AG08395 (cell line): Measurements from ENCODE around the gene KIAA1755.

Experiments used
- DNase-seq: peaks from one replicate; pipeline ENCODE4 v3.0.0; 2012; ENCODE audit warnings: mixed read lengths, low spot score

The KIAA1755 gene

DNA sequence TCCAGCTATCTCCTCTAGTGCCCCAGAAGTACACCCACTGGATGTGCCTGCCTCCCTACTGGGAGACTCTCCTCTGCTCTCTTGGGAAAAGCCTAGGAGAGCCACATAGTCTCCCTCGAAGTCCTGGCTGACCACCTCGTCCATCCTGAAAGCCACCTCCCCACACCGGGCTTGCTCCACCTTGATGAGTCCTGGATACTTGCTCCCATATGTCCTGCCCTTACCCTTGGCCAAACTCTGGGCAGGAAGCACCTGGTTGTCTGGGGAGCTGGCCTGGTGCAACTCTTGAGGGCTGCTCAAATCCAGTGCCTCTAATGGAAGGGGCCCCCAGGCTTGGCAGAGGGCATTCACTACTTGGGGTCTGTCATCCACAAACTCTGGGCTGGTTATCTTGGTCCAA lies 19.3 kb downstream of the KIAA1755 start:
- DNase-seq: no peak

DNA sequence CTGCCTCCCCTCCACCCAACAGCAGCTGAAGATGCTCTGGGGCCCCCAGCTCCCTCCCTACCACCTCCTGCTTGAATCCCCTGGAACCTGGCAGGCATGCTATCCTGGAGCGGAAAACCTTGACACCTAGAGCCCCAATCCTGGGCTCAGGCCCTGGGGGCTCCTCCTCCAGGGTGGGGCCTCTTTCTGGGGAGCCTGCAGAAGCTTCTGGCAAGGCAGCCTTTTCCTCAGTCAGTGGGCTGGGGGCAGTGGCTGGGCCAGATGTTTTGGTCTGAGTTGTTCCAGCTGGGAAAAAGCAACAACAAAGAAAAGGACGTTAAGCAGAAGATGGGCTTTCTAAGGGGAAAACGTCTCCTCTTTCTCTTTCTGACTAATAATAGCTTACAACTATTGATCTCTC lies 21.1 kb downstream of the KIAA1755 start:
- no peak for DNase-seq

DNA sequence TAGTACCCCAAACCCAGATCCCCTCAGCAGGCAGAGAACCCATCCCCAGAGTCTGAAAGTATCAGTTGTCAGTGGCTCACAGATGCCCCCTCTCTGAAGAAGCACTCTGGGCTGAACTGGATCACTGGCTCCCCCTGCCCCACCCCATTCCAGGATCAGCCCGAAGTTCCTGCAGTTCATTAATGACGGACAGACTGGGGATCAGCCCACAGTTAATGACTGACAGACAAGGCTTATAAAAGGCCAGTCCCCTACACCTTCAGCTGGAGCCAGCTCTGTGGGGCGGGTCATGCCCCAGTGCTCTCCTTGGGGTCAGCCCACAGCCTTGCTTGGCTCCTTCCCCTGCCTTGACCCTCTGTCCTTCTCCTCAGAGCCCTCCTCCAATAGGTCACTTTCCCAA lies 21.7 kb downstream of the KIAA1755 start:
- no peak for DNase-seq

DNA sequence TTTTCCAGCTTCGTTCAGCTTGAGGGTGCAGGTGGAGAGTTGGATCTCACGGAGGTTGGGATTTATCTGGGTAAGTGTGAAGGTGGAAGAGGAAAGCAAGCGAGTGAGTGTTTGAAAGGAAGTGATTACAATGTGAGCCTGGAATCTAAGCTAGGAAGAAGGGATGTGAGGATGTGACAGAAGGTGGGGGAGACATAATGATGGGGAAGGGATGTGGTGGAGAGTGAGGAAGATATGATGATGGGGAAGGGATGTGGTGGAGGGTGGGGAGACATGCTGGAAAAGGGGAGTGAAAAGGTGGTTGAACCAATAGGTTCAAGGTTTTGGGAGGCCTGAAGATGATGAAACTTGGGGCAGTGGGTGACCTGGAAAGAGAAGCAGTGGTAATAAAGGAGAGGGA lies 23.2 kb downstream of the KIAA1755 start:
- no peak for DNase-seq

DNA sequence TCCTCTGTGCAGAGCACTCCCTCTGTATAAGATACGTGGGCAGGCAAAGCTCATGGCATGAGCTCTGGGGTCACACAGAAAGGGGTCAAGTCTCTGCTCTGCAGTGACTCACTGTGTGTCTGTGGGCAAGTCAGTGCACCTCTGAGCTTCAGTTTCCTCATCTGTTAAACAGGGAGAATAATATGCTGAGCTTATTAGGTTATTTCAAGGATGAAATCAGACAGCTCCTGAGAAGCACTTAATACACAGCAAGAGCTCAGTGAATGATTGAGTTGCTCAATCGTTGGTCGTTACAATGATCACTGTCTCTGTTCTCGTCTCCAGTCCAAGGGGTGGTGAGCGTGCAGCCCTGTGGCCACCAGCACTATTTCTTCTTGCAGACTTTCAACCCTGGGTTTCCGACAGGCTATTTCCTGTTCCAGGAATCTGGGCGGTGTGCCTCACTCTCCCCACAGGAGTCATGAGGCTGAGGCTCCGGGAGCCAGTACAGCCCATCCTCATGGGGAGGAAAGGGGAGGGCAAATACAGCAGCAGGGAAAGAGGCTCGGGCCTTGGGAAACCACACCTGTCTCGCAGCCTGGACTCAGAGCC lies 28.9 kb downstream of the KIAA1755 start:
- peak; percentile 35 for DNase-seq

DNA sequence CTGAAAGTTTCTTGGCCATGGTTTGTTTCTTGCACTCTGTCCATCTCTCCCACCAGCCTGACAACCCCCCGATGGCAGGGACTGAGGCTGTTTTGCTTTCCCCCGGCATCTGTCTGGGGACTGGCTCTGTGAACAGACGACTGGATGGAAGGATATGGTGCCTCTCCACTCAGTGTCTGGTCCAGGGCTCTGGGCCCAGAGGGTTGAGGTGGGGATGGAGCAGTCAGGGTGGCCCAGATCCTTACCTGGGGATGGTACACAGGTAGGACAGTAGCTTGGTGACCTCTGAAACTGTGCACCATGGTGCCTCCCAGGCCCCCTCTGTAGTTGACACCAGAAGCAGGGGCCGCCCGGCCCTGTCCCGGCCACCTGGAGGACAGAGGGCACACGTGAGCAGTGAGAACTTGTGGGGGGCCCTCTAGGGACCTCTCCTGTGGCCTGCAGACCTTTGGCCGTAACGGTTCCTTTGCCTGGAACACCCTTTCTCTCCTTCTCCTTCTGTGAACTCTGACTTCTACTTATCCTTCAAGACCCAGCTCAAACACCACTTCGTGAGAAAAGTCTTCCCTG lies 29.5 kb downstream of the KIAA1755 start:
- no peak for DNase-seq

DNA sequence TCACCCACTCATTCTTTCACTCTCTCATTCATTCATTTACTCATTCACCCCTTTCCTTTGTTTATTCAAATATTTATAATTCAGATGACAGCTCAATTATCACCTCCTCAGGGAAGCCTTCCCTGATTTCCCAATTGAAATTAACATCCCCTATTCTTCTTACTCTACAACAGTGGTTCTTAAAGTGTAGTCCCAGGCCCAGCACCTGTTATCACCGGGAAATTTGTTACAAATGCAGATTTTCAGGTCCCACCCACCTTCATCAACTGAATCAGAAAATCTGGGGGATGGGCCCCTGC lies 30.3 kb downstream of the KIAA1755 start:
- no peak for DNase-seq

DNA sequence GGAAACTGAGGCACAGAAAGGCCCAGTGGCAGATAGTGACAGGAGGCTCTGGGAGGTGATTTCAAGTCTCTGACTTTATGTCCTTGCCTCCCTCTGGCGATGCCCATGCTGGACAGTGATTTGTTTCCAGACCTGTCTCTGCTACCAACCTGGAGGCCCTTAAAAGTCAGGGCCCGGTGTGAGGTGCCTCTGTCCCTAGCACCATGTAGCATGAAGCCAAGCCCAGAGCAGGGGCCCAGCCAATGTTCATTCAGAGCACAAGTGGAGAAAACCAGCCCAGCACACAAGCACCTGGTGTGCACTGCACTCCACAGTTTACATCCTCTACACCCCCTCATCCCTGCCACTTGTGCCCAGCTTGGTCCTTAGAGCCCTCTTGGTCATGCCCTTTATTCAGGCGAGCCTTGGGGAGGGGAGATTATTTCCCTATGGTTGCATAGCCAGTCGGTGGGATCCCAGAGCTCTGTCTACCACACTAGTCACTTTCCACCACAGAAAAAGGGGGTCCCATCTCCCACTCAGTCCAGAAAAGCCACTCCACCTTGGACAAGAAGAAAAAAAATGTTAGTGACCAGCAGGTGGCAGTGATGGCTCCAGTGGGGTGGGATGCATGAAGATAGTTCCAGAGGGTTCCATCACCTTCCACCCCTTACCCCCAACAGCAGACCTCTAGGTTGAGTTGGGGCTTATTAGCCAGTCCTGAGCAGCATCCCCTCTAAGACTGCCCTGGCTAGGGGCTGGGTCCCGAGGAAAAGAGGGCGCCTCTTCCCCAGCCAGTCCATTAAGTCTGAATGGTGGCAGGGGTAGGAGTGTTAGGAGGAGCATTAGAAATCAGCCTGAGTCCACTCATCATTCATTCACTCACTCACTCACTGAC lies 30.9 kb downstream of the KIAA1755 start:
- peak; percentile 60 for DNase-seq

DNA sequence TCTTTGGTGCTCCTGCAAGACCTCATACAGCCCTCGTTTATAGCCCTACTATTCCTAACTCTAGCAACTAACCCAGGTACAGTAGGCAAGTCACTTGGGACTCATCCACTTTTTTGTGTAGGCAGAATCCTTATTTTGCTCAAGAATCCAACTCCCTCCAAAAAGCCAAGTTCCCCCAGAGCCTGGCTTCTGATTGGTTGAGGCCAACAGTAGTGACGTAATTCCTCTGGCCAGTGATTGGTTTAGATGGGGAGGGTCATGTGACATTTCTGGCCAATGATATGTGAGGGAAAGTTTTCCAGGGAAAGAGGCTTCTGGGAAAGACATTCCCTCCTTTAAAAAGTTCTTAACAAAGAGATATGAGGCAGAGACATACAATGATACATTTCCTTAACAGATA lies 32.1 kb downstream of the KIAA1755 start:
- DNase-seq: no peak

DNA sequence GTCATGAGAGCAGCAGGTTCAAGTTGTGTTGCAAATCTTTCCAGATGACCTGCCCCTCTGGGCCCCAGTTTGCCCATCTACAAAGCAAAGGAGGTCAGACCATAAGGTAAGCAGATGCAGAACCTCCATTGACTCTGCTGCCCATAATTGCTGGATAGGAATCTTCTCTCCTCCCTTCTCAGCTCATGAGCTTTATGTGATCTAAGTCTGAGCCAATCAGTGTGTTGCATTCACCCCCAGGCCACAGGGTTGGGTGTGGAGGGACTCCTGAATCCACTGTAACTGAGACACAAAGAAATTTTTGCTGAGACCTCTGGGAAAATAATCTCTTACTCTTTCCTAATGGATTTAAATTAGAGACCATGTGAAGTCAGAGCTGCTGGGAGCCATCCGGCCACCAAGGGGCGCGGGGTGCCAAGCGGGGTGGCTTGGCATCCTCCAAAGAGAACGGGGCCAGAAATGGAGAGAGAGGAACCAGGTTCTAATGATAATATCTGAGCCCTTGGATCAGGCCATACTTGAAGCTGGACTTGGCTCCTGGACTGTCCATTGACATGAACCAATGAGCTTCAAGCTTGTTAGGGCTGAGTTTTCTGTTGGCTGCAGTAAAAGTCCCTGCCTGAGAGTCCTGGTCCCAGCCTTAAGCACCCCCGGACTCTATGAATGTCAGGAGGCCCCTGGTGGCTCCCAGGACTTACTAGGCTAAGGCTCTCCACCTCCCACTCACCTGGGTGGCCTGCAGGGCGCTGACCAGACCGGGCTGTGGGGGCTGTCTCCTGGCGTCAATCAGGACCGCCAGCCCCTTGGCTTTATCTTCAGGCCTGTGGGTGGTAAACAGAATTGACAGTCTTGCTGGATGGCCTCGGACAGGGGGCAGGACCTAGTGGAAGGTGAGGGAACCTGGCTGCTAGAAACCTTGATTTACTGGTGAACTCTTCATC lies 32.8 kb downstream of the KIAA1755 start:
- no peak for DNase-seq

DNA sequence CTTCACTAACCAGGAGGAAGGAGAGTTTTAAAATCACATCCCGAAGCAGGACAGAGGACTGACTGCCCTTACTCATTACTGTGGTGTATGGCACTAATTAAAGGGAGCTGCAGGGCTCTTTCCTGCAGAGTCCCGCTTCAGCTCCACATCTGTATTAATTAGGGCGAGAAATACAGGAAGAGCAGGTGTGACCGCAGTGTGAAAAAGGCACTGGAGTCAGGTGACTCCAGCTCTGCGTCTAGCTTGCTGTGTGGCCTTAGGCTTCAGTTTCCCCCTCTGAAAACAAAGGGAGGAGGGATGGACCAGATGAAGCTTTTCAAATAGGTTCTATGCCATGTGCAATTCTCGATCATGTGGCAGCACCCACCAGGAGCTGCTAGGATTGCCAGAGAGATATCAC lies 34.0 kb downstream of the KIAA1755 start:
- no peak for DNase-seq

DNA sequence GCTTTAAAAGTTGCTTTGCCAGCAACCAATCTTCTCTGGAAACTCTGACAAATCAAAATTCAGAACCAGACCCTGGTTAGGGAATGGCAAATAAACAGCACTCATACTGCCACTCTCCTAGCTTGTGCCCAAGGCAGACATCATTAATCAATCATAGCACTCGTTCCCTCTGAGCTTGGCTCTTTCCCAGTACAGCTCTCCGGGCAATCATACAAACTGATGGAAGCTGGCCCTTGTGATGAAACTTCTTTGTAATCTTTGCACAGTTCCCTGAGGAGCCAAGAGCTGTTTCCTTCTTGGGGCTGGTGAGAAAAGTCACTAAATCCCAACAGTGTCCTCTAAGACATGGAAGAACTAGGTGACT lies 34.7 kb downstream of the KIAA1755 start:
- no peak for DNase-seq

DNA sequence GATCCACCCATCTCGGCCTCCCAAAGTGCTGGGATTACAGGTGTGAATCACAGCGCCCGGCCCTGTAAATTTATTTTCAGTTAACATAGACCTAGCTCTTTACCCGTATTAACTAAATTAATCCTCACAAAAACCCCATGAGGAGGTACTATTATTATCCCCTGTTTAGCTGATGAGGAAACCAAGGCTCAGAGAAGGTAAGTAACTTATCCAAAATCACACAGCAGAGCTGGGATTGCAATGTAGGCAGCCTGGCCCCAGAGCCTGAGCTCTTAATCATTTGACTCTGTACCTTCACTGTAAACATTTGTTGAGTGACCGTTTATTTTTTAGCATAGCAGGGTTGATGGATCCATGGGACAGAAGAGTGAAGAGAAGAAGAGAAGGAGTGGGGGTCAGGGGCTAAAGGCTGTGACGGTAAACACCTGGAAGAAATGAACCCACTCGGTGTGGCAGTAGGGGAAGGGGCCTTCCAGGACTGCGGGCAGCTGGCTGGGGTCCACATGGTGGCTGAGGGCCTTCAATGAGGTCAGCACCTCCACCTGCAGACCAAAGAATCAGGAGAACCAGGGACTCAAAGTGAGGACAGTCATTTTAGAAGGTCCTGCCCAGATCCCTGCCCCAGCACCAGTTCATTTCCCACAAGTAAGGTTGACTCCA lies 35.2 kb downstream of the KIAA1755 start:
- no peak for DNase-seq

DNA sequence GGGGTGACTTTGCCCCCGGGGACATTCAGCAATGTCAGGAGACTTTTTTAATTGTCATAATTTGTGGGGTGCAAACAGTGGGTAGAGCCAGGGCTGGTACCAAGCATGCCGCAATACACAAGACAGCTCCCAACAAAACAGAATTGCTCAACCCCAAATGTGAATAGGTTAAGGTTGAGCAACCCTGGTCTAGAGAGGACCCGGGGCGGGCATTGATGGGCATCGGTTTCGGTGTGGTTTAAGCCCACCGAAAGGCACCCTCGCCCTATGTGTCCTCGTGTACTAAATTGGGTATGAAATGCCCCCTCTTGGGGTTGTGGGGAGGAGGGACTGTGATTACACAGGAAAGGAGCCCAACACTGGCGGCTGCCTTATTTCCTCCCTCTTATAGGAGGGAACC lies 36.0 kb downstream of the KIAA1755 start:
- DNase-seq: no peak

DNA sequence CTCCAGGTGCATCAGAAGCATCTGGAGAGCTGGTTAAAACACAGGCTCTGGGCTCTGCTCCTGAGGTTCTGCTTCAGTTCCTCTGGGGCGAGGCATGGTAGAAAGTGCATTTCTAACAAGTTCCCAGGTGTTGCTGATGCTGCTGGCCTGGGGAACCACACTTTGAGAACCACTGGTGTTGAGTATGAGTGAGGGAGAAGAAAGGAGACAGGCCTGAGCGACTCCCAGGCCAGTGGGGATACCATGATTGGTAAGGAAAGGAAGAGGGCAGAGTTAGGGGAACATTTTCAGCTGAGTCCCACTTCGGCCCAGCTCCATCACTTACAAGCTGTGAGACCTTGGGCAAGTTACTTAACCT lies 36.8 kb downstream of the KIAA1755 start:
- no peak for DNase-seq

DNA sequence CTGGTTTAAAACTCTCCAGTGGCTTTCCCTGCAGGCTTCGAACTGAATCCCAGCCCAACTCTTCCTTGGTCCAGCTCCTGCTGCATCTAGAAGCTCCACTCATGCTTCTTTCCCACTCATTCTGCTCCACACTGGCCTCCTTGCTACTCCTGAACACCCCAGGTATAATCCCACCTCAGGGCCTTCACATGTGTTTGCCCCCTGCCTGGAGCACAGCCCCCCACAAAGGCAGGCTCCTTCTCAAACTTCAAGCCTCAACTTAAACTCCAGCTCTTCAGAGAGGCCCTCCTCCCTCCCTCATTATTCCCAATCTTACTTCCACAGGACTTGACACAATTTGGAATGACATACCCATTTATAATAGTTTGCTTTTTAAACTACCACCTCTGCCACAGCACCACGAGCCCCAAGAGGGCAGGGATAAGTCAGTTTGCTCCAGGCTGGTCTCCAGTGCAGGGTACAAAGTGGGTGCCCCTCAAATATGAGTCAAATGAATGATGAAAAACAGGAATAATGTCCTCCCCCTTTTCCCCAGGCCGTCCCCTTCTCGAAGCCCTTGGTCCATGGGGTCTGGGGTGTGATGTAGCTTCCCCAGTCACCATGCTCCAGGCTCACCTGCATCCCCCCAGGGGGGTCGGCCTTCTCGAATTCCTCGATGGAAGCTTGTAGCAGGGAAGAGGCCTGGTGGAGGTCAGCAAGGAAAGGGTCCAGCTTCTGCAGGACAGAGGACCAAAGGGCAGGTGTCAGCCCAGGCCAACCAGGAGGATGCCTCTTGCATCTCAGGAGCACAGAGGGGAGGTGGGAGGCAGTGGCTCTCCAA lies 37.4 kb downstream of the KIAA1755 start:
- no peak for DNase-seq

DNA sequence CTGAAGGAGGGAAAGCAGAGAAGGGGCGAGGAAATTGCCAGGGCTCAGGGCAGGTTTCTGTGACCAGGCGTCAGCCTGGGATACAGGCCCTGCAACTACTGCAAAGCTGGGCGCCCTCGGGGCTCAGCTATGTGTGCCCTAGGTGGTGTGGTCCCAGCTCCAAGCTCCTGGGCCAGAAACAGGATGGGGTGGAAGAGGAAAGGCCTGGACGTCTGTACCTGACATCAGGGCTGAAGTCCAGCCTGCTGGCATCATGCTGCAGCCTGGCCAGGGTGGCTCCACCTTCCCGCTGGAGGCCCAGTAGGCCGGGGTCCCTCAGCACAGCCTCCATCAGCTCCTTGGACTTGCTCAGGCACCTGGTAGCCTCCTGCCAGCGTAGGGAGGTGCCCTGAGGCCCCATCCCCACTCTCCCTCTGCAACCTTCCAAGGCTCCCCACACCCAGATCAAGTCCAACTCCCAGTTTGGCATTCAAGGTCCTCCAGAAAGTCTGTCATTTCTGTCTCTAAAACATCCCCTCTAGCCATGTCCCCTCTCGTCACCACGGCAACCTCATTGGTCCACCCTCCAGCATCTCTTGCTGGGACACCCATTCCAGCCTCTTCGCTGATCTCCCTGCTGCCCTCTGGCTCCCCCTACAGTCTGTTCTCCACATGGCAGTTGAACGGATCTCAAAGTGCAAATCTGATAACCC lies 38.2 kb downstream of the KIAA1755 start:
- peak; percentile 82 for DNase-seq

DNA sequence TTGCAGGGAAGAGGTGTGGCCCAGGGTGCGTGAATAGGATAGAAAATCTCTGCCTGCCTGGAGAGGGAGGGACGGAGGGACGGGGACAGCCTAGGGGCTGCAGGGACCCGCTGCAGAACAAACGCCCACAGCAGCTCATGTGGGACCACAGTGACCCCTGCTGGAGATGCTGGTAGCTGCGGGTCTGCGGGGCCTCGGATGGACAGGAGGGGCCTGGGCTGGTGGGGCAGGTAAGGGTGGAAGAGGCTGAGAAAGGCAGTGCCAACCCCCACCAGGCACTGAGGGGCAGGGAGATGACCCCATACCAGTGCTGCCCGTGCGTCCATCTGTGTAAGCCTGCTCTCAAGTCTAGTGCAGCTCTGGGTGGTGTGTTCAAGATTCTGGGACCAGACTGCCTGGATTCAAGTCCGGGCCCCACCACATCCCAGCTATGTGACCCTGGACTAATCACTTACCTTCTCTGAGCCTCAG lies 39.4 kb downstream of the KIAA1755 start:
- peak; percentile 78 for DNase-seq

DNA sequence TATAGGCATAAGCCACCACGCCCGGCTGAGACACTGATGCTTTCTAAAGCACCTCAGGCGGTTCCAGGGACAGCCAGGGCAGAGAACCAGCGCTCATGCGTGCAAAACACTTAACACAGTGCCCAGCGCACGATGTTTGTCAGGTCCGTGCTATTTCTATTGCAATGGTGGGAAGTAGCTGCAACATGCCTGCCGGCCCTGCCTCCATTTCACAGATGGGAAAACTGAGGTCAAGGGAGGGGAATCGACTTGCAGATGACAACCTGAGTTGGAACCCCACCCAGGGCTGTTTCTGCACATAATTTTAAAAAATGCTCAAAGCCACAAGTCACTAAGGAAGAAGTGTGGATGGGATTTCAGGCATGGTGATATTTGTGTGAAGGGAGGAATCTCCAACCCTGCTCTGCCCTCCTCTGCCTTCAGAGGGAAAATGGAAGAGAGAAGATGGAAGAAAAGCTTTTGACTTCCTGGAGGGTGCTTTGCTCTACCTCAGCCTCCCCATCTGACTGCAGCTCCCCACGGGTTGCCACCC lies 39.9 kb downstream of the KIAA1755 start:
- no peak for DNase-seq
